KMS-11 (cell line): ENCODE results near the gene RFTN2.

Experiments used
- H2AFZ ChIP-seq: fragments of 200-600 bp; sonication (generic); 2 replicates; pipeline ENCODE4 v1.6.1; 2016; ENCODE audit warnings: antibody characterized with exemption, mixed run types, low read depth
- H3K27ac ChIP-seq: fragments of 200-600 bp; sonication (generic); 2 replicates; pipeline ENCODE4 v1.6.1; 2016; ENCODE audit warnings: mild to moderate bottlenecking, mixed run types
- H3K27me3 ChIP-seq: fragments of 200-600 bp; sonication (generic); 2 replicates; pipeline ENCODE4 v1.6.1; 2017; ENCODE audit warnings: mild to moderate bottlenecking, low read depth, mixed run types, moderate library complexity; ENCODE audit not compliant: insufficient read depth
- H3K36me3 ChIP-seq: fragments of 200-600 bp; sonication (generic); 2 replicates; pipeline ENCODE4 v1.6.1; 2017; ENCODE audit warnings: mild to moderate bottlenecking, mixed run types; ENCODE audit not compliant: insufficient read depth
- H3K4me1 ChIP-seq: fragments of 200-600 bp; sonication (generic); 2 replicates; pipeline ENCODE4 v1.6.1; 2016; ENCODE audit warnings: mild to moderate bottlenecking, low read depth, mixed run types; ENCODE audit not compliant: poor library complexity, severe bottlenecking
- H3K4me2 ChIP-seq: fragments of 200-600 bp; sonication (generic); 2 replicates; pipeline ENCODE4 v1.7.0; 2016; ENCODE audit warnings: mild to moderate bottlenecking, mixed run types
- H3K4me3 ChIP-seq: fragments of 200-600 bp; sonication (generic); IDR thresholded peaks from 2 replicates; pipeline ENCODE4 v1.6.1; 2017; ENCODE audit warnings: low read depth, low read length, mixed read lengths; ENCODE audit not compliant: insufficient read depth
- H3K79me2 ChIP-seq: fragments of 200-600 bp; sonication (generic); 2 replicates; pipeline ENCODE4 v1.6.1; 2016; ENCODE audit warnings: low read depth, mixed run types; ENCODE audit not compliant: insufficient read depth
- H3K9ac ChIP-seq: fragments of 200-600 bp; sonication (generic); 2 replicates; pipeline ENCODE4 v1.6.1; 2016; ENCODE audit warnings: mild to moderate bottlenecking, mixed run types
- H4K20me1 ChIP-seq: fragments of 200-600 bp; sonication (generic); 2 replicates; pipeline ENCODE4 v1.6.1; 2016; ENCODE audit warnings: mild to moderate bottlenecking, mixed run types; ENCODE audit not compliant: insufficient read depth
- TF ChIP-seq, protein P1 (sequence below): fragments of 200-600 bp; sonication (generic); conservative IDR thresholded peaks from 2 replicates; pipeline ENCODE4 v1.6.1; 2017; ENCODE audit warnings: low read depth, mild to moderate bottlenecking, antibody characterized with exemption, low read length, moderate library complexity, mixed read lengths

RFTN2 gene

DNA sequence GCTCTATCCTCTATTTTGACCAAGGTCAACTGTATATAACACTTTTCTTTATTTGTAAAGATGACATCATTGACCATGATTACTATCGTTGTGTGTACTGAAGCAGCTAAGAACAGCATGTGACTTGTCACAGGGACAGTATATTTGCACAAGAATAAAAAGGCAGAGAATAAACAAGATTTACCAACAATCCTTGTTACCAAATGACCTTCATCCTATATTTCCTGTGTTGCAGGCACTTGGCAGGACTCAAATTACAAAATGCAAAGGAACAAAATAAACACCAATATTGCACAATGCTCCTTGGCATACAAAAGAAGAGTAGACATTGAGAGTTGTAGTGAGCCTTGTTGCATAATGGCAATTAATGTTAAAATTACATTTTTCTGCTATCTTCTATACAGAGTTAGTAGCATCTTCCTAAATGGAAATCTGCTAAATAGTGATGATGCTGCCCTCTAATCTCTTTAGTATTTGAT, 61.8 kb downstream of the RFTN2 start:
- no peaks in the 10 kb centered on the region for H3K36me3 ChIP-seq
- no peaks in the 10 kb centered on the region for H3K79me2 ChIP-seq
- no peaks in the 10 kb centered on the region for H3K27me3 ChIP-seq
- H3K4me1 ChIP-seq = no peaks in the 10 kb centered on the region
- no peak overlapping the region for H3K27ac ChIP-seq
- TF ChIP-seq, protein P1, sequence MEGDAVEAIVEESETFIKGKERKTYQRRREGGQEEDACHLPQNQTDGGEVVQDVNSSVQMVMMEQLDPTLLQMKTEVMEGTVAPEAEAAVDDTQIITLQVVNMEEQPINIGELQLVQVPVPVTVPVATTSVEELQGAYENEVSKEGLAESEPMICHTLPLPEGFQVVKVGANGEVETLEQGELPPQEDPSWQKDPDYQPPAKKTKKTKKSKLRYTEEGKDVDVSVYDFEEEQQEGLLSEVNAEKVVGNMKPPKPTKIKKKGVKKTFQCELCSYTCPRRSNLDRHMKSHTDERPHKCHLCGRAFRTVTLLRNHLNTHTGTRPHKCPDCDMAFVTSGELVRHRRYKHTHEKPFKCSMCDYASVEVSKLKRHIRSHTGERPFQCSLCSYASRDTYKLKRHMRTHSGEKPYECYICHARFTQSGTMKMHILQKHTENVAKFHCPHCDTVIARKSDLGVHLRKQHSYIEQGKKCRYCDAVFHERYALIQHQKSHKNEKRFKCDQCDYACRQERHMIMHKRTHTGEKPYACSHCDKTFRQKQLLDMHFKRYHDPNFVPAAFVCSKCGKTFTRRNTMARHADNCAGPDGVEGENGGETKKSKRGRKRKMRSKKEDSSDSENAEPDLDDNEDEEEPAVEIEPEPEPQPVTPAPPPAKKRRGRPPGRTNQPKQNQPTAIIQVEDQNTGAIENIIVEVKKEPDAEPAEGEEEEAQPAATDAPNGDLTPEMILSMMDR = no peak
- no peak overlapping the region for H3K4me2 ChIP-seq
- H3K9ac ChIP-seq = no peak overlapping the region
- H4K20me1 ChIP-seq = no peaks in the 10 kb centered on the region
- H3K4me3 ChIP-seq = no peak overlapping the region
- no peak overlapping the region for H2AFZ ChIP-seq

DNA sequence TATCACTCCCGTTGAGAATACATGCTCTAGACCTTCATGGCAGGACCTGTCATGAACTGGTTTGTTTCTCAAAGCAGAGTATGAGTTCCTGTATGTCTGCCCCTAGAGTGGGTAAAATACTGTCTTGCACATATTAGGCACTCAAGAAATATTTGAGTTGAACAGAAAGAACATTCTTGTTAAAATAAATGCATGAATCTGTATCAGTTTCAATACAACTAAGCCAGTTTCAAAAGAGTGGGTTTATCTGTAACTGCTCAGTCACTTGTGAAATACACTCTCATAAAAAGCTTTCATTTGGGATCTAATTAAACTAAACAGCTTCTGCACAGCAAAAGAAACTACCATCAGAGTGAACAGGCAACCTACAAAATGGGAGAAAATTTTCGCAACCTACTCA, 69.2 kb downstream of the RFTN2 start:
- Histone ChIP-seq H4K20me1 (no peaks in the 10 kb centered on the region), H3K27me3 (no peaks in the 10 kb centered on the region), H3K36me3 (no peaks in the 10 kb centered on the region), H3K4me2 (no peak overlapping the region), H2AFZ (no peak overlapping the region), H3K27ac (no peak overlapping the region), H3K9ac (no peak overlapping the region), H3K4me3 (no peak overlapping the region), H3K4me1 (no peaks in the 10 kb centered on the region), H3K79me2 (no peaks in the 10 kb centered on the region)
- TF ChIP-seq, protein P1 = no peak

DNA sequence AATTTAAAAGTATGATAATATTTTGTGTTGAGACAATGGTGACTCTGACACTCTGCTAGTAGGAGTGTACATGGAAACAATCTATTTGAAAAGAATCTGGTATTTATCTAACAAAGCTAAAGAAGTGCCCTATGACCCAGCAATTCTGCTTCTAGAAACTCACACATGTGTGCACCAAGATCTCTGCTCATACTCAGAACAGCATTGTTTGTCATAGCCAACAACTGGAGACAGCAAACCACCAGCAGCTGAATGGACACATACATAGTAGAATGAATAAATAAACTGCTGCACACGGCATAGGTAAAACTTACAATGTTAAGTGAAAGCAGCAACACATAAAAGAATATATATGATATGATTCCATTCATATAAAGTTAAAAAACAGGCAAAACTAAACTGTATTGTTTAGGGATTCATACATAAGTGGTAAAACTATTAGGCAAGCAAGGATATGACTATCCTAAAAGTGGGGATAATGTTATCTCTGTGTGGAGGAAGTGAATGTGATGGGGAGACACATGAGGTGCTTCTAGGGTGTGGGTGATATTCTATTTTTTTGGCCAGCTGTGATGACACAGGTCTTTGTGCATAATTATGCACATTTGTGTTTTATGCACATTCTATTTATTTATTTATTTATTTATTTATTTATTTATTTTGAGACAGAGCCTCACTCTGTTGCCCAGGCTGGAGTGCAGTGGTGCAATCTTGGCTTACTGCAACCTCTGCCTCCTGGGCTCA, 71.1 kb downstream of the RFTN2 start:
- no peak overlapping the region for H3K4me2 ChIP-seq
- no peak overlapping the region for H3K9ac ChIP-seq
- no peak overlapping the region for H3K27ac ChIP-seq
- H4K20me1 ChIP-seq = no peaks in the 10 kb centered on the region
- H3K27me3 ChIP-seq = no peaks in the 10 kb centered on the region
- H3K79me2 ChIP-seq = no peaks in the 10 kb centered on the region
- H3K36me3 ChIP-seq = no peaks in the 10 kb centered on the region
- H2AFZ ChIP-seq = no peak overlapping the region
- no peaks in the 10 kb centered on the region for H3K4me1 ChIP-seq
- TF ChIP-seq, protein P1 = no peak
- H3K4me3 ChIP-seq = no peak overlapping the region

DNA sequence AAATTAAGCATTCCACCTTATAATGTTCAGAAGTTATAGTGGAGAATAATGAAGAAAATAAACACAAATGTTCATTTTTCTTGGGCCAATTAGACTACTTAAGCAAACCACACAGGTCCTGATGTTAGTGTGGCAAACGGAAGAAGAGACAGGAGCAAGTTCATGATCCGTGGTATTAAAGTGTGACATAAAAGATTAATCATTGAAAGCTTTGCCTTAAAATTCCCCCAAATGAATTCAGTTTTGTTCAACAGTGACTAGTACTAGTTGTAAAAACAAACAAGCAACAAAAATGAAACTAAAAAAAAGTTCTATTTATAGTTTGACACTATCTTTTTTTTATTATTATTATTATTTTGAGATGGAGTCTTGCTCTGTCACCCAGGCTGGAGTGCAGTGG, 73.7 kb downstream of the RFTN2 start:
- H3K27ac ChIP-seq = no peak overlapping the region
- H3K4me2 ChIP-seq = no peak overlapping the region
- no peak overlapping the region for H2AFZ ChIP-seq
- H3K4me1 ChIP-seq = no peaks in the 10 kb centered on the region
- H3K4me3 ChIP-seq = no peak overlapping the region
- no peaks in the 10 kb centered on the region for H3K27me3 ChIP-seq
- no peaks in the 10 kb centered on the region for H3K36me3 ChIP-seq
- no peaks in the 10 kb centered on the region for H4K20me1 ChIP-seq
- H3K9ac ChIP-seq = no peak overlapping the region
- TF ChIP-seq, protein P1 = no peak
- H3K79me2 ChIP-seq = no peaks in the 10 kb centered on the region
